ENCODE data around the gene DDTL.
"Not testable (repeated sequence)": the region's sequence is repeated elsewhere in the genome, so short reads cannot be mapped to it uniquely, and the experiment has no call there.

- TF ChIP-seq CTCF, EZH2 (IDR thresholded peaks at IDR 0.05): not testable (repeated sequence)
Observed at GRCh38 chr22:23961084-23961771, 5.5 kb upstream of the DDTL start, which contains the start of gene GSTT2B.

Data from neural progenitor cell (in vitro differentiated cells).